ENCODE measurements around the gene ZNF366. TPM values are rescaled to one million over a fixed set of nuclear protein-coding genes. Genes with fewer than 3 reads are reported as not detected.

Gene ZNF366
- total and polyA plus RNA-seq, 2 of the 13 experiments (the other 11 are each of a cell fraction or from before 2014, with no cell fraction given) = not detected

GRCh38 chr5:72495410-72495809, 11.8 kb downstream of the ZNF366 start:
- POLR2A ChIA-PET = no interaction called here
- H4K20me1 ChIP-seq (ENCODE audit: insufficient read depth, low read length) = no peaks in the 10 kb centered on the region
- H3K9me3 ChIP-seq (ENCODE audit: low read length) = no peaks in the 10 kb centered on the region
- peaks cover 3% of the 10 kb centered on the region for H3K4me1 ChIP-seq (ENCODE audit: insufficient read depth, low read length)
- H3K36me3 ChIP-seq (replicated peaks in 1 of 2; ENCODE audit: control insufficient read depth in 1 of 2, insufficient read depth in 2 of 2, low read length in 2 of 2) = no peaks in the 10 kb centered on the region
- CTCF ChIA-PET (ENCODE audit: low intra/inter-chr PET ratio, low total read pairs) = no interaction called here
- H3K4me3 ChIP-seq (replicated peaks in 1 of 3; ENCODE audit: insufficient read depth in 1 of 3, low read depth in 2 of 3, low read length in 3 of 3) = no peak overlapping the region
- TF ChIP-seq ZNF225 (CRISPR knock-in tag; IDR thresholded peaks at IDR 0.05) (no peak), MXD1 (CRISPR knock-in tag; IDR thresholded peaks at IDR 0.05) (no peak), PRPF4 (IDR thresholded peaks at IDR 0.05; ENCODE audit: low read depth, low read length, poor library complexity, severe bottlenecking) (no peak)
- no peak overlapping the region for H3K9ac ChIP-seq (ENCODE audit: insufficient read depth, low read depth, low read length)
- in situ Hi-C loops (cut with HindIII; ENCODE audit: extremely low pct_ligation_motif_present, low pct_unique_long_range_greater_than_20kb) = no loop called here
- H3K27ac ChIP-seq (ENCODE audit: extremely low read length, insufficient read depth, low read length) = no peak overlapping the region
- H3K27me3 ChIP-seq (ENCODE audit: control insufficient read depth in 1 of 2, insufficient read depth in 2 of 2, low read length in 2 of 2) = peaks cover 2 to 12% of the 10 kb centered on the region in 2 experiments; a peak in 3 of 5 replicates
- WGBS (ENCODE audit: low lambda C conversion rate) = 3% methylated on average over 6 of the region's 6 CpGs
- H3K79me2 ChIP-seq (ENCODE audit: insufficient read depth, low read length) = no peaks in the 10 kb centered on the region
- no peak overlapping the region for H3K4me2 ChIP-seq (ENCODE audit: low read depth, low read length)
- no peak for ATAC-seq
- FAIRE-seq = no peak
- BruUV-seq (replicated peaks) = no TSS peak
- no peak overlapping the region for H2AFZ ChIP-seq (ENCODE audit: low read length)
- no peak for DNase-seq (ENCODE audit: low spot score)
- intact Hi-C loops (cut with micrococcal nuclease; ENCODE audit: unreplicated experiment) = no loop called here

GRCh38 chr5:72494623-72495124, 12.5 kb downstream of the ZNF366 start:
- H2AFZ ChIP-seq (ENCODE audit: low read length) = no peak overlapping the region
- H3K27me3 ChIP-seq (ENCODE audit: control insufficient read depth in 1 of 2, insufficient read depth in 2 of 2, low read length in 2 of 2) = peaks cover 2 to 10% of the 10 kb centered on the region in 2 experiments; a peak in 3 of 5 replicates
- no peaks in the 10 kb centered on the region for H3K36me3 ChIP-seq (replicated peaks in 1 of 2; ENCODE audit: control insufficient read depth in 1 of 2, insufficient read depth in 2 of 2, low read length in 2 of 2)
- in situ Hi-C loops (cut with HindIII; ENCODE audit: extremely low pct_ligation_motif_present, low pct_unique_long_range_greater_than_20kb) = no loop called here
- no peak for DNase-seq (ENCODE audit: low spot score)
- no peak for ATAC-seq
- no TSS peak for BruUV-seq (replicated peaks)
- POLR2A ChIA-PET = no interaction called here
- H3K4me3 ChIP-seq (replicated peaks in 1 of 3; ENCODE audit: insufficient read depth in 1 of 3, low read depth in 2 of 3, low read length in 3 of 3) = no peak overlapping the region
- no peaks in the 10 kb centered on the region for H3K9me3 ChIP-seq (ENCODE audit: low read length)
- no peaks in the 10 kb centered on the region for H3K79me2 ChIP-seq (ENCODE audit: insufficient read depth, low read length)
- H3K4me1 ChIP-seq (ENCODE audit: insufficient read depth, low read length) = no peaks in the 10 kb centered on the region
- CTCF ChIA-PET (ENCODE audit: low intra/inter-chr PET ratio, low total read pairs) = no interaction called here
- H3K9ac ChIP-seq (ENCODE audit: insufficient read depth, low read depth, low read length) = no peak overlapping the region
- no peak for FAIRE-seq
- no peak overlapping the region for H3K27ac ChIP-seq (ENCODE audit: extremely low read length, insufficient read depth, low read length)
- WGBS (ENCODE audit: low lambda C conversion rate) = 13% methylated on average over 5 of the region's 5 CpGs
- H3K4me2 ChIP-seq (ENCODE audit: low read depth, low read length) = no peak overlapping the region
- intact Hi-C loops (cut with micrococcal nuclease; ENCODE audit: unreplicated experiment) = no loop called here
- no peaks in the 10 kb centered on the region for H4K20me1 ChIP-seq (ENCODE audit: insufficient read depth, low read length)
- TF ChIP-seq CBX1 (IDR thresholded peaks at IDR 0.05; ENCODE audit: low read depth) (no peak), YEATS4 (CRISPR knock-in tag; IDR thresholded peaks at IDR 0.05; ENCODE audit: borderline replicate concordance) (no peak), SMAD9 (CRISPR knock-in tag; IDR thresholded peaks at IDR 0.05) (no peak), ATF2 (CRISPR knock-in tag; IDR thresholded peaks at IDR 0.05) (no peak), MAFG (CRISPR knock-in tag; IDR thresholded peaks at IDR 0.05) (no peak), NKX3-1 (CRISPR knock-in tag; IDR thresholded peaks at IDR 0.05) (no peak), CERS6 (CRISPR knock-in tag; IDR thresholded peaks at IDR 0.05) (no peak), ZNF772 (CRISPR knock-in tag; IDR thresholded peaks at IDR 0.05) (no peak), MEIS2 (CRISPR knock-in tag; IDR thresholded peaks at IDR 0.05) (no peak), U2AF1 (optimal IDR thresholded peaks at IDR 0.05; ENCODE audit: low read depth, low read length) (no peak), ZNF281 (CRISPR knock-in tag; IDR thresholded peaks at IDR 0.05; ENCODE audit: borderline replicate concordance) (no peak)

Measured in HepG2 (cell line).